Astrocyte of the spinal cord (primary cell): ENCODE results near the gene UBXN11.
A peak's percentile ranks its signal among the peaks of the same experiment; 100 is the strongest.

Experiments
- DNase-seq: peaks from one replicate; pipeline ENCODE4 v3.0.0; 2011; ENCODE audit warnings: low read depth, low spot score
- H3K4me3 ChIP-seq: 2 replicates; pipeline ENCODE4 v1.5.1; 2011; ENCODE audit warnings: low read depth, mild to moderate bottlenecking, low read length, moderate library complexity
- in situ Hi-C: cut with HindIII; loops from 2 replicates; pipeline ENCODE4 v1.10.0; 2017; ENCODE audit warnings: low sequenced_read_pairs
- TF ChIP-seq, protein P1 (sequence below): IDR thresholded peaks from 2 replicates; pipeline ENCODE4 v1.5.1; 2012; ENCODE audit warnings: low read depth, mild to moderate bottlenecking, low read length, inconsistent platforms

Gene UBXN11

DNA sequence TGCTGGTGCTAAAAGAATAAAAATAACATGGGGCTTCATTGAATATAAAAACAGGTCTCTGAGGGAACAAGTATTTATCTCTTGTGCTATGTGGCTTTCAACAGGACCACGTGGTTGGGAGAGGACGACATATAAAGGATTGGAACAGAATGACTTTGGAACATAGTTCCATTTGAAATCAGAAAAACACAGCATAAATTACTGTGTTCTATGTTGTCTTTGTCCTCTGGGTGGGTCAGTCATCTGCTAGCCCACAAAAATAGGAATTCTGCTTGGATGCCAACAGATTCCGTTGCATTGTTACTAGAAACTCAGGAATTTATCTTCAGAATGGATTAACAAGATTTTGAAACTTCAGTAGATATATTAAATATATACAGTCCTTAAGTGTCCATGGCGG, 66.5 kb downstream of the UBXN11 start:
- TF ChIP-seq, protein P1, sequence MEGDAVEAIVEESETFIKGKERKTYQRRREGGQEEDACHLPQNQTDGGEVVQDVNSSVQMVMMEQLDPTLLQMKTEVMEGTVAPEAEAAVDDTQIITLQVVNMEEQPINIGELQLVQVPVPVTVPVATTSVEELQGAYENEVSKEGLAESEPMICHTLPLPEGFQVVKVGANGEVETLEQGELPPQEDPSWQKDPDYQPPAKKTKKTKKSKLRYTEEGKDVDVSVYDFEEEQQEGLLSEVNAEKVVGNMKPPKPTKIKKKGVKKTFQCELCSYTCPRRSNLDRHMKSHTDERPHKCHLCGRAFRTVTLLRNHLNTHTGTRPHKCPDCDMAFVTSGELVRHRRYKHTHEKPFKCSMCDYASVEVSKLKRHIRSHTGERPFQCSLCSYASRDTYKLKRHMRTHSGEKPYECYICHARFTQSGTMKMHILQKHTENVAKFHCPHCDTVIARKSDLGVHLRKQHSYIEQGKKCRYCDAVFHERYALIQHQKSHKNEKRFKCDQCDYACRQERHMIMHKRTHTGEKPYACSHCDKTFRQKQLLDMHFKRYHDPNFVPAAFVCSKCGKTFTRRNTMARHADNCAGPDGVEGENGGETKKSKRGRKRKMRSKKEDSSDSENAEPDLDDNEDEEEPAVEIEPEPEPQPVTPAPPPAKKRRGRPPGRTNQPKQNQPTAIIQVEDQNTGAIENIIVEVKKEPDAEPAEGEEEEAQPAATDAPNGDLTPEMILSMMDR: no peak
- DNase-seq: peak; percentile 37
- in situ Hi-C loops: no loop called here
- no peak overlapping the region for H3K4me3 ChIP-seq

- in situ Hi-C loops: no loop called here
- peak; percentile 58 for DNase-seq
- TF ChIP-seq, protein P1: no peak
- H3K4me3 ChIP-seq: no peak overlapping the region
Observed at GRCh38 chr1:26237230-26237966, 69.0 kb downstream of the UBXN11 start.

DNA sequence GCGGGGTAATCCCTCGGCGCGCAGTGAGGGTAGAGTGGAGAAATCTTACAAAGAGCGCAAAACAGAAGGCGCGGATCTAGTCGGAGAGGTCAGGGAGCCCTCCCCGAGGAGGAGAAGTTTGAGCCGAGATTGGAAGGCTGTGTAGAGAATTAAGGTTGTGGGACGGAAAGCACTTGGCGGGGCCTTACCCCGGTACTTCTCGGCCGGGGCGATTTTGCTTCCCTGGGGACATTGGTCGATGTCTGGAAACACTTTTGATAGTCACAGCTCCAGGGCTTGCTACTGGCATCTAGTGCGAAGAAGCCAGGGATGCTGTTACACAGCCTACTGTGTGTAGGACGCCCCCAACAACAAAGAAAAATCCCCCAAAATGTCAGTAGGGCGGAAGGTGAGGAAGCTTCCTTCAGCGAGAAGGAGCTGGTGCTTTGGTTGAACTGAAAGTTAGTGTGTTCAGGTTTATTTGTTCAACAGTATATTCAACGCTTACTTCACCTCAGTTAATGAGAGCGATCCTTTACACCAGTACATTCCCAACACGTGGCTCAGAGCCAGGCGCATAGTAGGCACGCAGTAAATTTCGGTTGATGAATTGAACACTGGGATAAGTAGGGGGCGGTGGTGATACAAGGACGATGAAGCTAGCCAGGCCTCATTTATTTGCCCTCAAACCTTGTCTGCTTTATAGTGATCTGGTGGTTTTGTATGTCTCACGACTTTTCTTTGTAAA, 71.6 kb downstream of the UBXN11 start:
- peak; percentile 18 for DNase-seq
- H3K4me3 ChIP-seq: peak overlapping the region; percentile 93
- in situ Hi-C loops: no loop called here

DNA sequence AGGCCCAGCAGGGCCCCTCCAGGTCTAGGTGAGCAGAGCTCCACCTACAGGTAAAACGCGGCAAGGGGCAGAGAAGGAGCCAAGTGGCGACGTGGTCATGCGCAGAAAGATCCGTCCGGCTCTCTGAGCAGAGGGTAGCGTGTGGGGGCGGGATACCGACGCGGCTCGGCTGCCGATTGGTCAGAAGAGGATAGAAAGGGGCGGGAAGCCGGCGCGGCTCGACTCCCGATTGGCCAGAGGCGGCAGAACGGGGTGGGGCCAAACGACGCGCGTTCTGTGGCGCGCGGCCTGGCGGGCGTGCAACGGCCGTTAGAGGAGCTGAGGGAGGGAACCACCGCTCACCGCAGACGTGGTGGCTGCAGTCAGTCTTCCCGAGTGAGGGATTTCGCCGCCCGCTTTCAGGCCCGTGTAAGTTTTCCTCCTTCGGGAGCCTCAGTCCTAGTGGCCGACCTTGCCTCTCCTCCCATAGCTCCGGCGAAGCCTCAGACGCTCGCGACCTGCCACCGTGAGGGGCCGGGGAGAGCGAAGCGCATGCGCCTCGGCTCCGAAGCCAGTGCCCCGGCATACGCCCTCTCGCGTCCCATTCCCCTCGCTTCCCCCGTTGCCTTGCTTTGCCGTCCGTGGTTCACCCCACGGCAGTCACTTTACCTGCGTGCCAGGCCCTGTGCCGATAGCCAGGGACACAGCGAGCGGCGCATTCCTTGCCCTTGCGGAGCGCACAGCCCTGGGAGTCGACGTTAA, 72.4 kb downstream of the UBXN11 start, which contains the start of gene CEP85:
Gene CEP85, plus strand, starts transcription at position 298 of the 741 bp plus-strand sequence. CDS start 5,584 bp downstream, outside the sequence.
- TF ChIP-seq, protein P1: peak; percentile 90
- in situ Hi-C loops: no loop called here
- H3K4me3 ChIP-seq: peak within 1 kb of the TSS; percentile 93
- peak; percentile 98 for DNase-seq

More for the DNA sequence above, 71.6 kb downstream of the UBXN11 start:
- TF ChIP-seq, protein P1: no peak
